ENCODE results near the gene CSKMT.

DNA sequence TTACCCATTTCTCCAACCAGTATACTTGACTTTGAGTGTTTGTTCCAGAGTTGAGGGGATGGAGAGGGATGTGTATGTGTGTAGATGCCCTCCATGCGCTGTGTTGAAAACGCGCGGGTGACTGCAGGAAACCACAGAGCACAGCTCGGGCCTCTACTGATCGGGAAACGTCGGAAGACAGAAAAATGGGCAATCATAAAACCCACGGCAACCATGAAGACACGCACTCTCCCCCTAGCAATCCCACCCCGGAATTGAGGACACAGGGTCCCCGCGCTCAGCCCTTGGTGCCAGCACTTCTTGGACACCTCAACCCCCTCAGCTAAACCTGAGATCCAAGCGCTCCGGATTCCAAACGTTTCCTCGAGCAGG lies 6.1 kb downstream of the CSKMT start:
- TF ChIP-seq, protein P1, sequence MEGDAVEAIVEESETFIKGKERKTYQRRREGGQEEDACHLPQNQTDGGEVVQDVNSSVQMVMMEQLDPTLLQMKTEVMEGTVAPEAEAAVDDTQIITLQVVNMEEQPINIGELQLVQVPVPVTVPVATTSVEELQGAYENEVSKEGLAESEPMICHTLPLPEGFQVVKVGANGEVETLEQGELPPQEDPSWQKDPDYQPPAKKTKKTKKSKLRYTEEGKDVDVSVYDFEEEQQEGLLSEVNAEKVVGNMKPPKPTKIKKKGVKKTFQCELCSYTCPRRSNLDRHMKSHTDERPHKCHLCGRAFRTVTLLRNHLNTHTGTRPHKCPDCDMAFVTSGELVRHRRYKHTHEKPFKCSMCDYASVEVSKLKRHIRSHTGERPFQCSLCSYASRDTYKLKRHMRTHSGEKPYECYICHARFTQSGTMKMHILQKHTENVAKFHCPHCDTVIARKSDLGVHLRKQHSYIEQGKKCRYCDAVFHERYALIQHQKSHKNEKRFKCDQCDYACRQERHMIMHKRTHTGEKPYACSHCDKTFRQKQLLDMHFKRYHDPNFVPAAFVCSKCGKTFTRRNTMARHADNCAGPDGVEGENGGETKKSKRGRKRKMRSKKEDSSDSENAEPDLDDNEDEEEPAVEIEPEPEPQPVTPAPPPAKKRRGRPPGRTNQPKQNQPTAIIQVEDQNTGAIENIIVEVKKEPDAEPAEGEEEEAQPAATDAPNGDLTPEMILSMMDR (IDR thresholded peaks at IDR 0.05; ENCODE audit: low read depth, low read length, poor library complexity, severe bottlenecking) = no peak
- no peak for TF ChIP-seq EZH2phosphoT487 (IDR thresholded peaks at IDR 0.05; ENCODE audit: borderline replicate concordance, low read length)

Measured in DOHH2 (cell line).